IPS DF 6.9 (cell line): ENCODE data around the gene CUEDC2.
A peak's percentile ranks its signal among the peaks of the same experiment; 100 is the strongest.

ENCODE experiments used
- DNase-seq: peaks from one replicate; pipeline ENCODE4 v3.0.0-alpha.2; 2013; ENCODE audit warnings: low read depth, low spot score
- H3K27ac ChIP-seq: one replicate; pipeline ENCODE4 v1.5.1; 2013; ENCODE audit warnings: low read length, control low read depth
- H3K27me3 ChIP-seq: 2 replicates; pipeline ENCODE4 v1.6.1; 2013; ENCODE audit warnings: mild to moderate bottlenecking, low read length; ENCODE audit not compliant: control insufficient read depth, insufficient read depth
- H3K36me3 ChIP-seq: 2 replicates; pipeline ENCODE4 v1.6.1; 2013; ENCODE audit warnings: low read length; ENCODE audit not compliant: control insufficient read depth, insufficient read depth
- H3K4me1 ChIP-seq: 2 replicates; pipeline ENCODE4 v1.6.1; 2013; ENCODE audit warnings: low read length; ENCODE audit not compliant: control insufficient read depth, insufficient read depth
- H3K4me3 ChIP-seq: 2 replicates; pipeline ENCODE4 v1.5.1; 2013; ENCODE audit warnings: mild to moderate bottlenecking, low read length
- H3K9me3 ChIP-seq: 2 replicates; pipeline ENCODE4 v1.6.1; 2013; ENCODE audit warnings: low read length, inconsistent platforms; ENCODE audit not compliant: control insufficient read depth, insufficient read depth
- WGBS: extraction: QIAGEN DNeasy Blood & Tissue Kit; methylation state at CpG from one replicate; pipeline ENCODE4 v1.1.7; 2013; ENCODE audit warnings: mixed read lengths, missing lambda C conversion rate; ENCODE audit not compliant: insufficient read length, insufficient coverage; 5-methylcytosine and 5-hydroxymethylcytosine counted together

The CUEDC2 gene

DNA sequence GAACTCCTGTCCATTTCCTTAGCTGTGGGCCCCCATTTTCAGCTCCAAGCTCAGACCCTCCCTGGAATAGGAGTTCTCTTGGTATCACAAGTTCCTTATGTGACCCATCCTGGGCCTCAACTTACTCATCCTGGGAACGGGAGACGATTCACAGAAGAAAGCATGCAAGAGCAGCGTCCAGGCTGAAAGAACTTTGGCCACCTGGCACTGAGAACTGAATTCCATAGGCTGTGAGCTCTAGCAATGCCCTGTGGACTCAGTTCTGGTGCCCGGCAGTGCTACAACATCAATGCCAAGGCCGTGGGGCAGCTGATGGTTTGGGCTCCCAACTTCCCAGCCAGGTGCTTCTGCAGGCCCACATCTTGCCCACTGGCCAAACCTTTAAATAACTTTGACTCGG lies 3.9 kb upstream of the CUEDC2 start:
- Histone ChIP-seq H3K4me3 (no peak overlapping the region), H3K27ac (no peak overlapping the region), H3K27me3 (peaks cover 24% of the 10 kb centered on the region), H3K36me3 (no peaks in the 10 kb centered on the region), H3K4me1 (peaks cover 2% of the 10 kb centered on the region; the same call in 1 of the 2 replicates), H3K9me3 (no peaks in the 10 kb centered on the region)
- DNase-seq: no peak
- no CpG with 5 or more reads among the region's 6 CpGs for WGBS

DNA sequence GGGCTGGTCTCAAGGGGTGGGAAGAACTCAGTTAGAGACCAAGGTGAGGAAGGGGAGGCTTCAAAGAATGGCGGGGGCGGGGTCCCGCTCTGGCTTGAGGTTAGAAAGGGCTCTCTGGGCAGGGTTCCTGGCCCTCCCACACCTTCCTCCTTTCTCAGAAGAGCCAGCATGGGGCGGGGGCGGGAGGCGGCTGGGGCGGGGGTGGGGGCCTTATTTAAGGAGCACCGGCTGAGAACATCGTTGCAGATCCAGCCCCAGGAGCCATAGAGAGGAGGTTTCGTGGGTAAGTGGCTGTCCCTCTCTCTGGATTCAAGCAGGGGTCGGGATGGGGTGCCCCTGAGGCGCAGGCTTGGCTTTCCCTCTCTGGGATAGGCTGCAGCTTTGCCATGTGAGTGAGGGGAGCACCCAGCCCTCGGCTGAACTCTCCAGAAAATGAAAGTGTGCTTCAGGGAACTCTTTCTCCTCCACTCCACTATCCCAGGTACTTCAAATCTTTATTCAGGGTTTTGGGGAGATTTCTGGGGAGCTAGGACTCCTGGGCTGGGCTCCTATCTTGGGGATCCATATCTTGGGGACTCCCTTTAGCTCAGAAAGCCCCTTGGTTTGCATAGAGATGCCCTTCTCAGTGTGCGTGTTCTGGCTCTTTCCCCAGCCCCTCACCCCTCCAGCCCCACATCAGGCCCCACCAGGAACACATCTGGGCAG lies 3.3 kb upstream of the CUEDC2 start:
- WGBS: no CpG with 5 or more reads among the region's 14 CpGs
- no peaks in the 10 kb centered on the region for H3K36me3 ChIP-seq
- H3K4me1 ChIP-seq: peaks cover 2% of the 10 kb centered on the region; the same call in 1 of the 2 replicates
- DNase-seq: no peak
- H3K4me3 ChIP-seq: no peak overlapping the region
- peaks cover 24% of the 10 kb centered on the region for H3K27me3 ChIP-seq
- no peaks in the 10 kb centered on the region for H3K9me3 ChIP-seq
- H3K27ac ChIP-seq: no peak overlapping the region

DNA sequence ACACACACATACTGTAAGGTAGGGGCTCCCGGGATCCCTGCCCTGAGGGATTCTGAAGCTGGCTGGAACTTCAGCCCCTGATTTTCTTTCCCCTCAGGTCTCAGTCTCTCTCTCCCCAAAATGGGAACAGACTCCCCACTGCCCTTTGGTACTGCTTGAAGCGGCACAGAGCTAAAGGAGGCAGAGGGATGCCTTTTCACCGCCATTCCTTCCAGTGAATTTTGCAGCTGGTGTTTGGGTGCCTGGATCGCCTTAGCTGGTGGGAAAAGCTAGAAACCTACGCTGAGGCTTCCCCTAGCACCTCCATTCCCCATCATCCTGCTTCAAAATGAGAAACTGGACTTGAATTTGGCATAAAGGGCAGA lies 2.7 kb upstream of the CUEDC2 start:
- no peak overlapping the region for H3K27ac ChIP-seq
- no peak for DNase-seq
- WGBS: no CpG with 5 or more reads among the region's 5 CpGs
- H3K4me3 ChIP-seq: no peak overlapping the region
- H3K36me3 ChIP-seq: no peaks in the 10 kb centered on the region
- peaks cover 2% of the 10 kb centered on the region; the same call in 1 of the 2 replicates for H3K4me1 ChIP-seq
- H3K9me3 ChIP-seq: no peaks in the 10 kb centered on the region
- H3K27me3 ChIP-seq: peaks cover 24% of the 10 kb centered on the region

DNA sequence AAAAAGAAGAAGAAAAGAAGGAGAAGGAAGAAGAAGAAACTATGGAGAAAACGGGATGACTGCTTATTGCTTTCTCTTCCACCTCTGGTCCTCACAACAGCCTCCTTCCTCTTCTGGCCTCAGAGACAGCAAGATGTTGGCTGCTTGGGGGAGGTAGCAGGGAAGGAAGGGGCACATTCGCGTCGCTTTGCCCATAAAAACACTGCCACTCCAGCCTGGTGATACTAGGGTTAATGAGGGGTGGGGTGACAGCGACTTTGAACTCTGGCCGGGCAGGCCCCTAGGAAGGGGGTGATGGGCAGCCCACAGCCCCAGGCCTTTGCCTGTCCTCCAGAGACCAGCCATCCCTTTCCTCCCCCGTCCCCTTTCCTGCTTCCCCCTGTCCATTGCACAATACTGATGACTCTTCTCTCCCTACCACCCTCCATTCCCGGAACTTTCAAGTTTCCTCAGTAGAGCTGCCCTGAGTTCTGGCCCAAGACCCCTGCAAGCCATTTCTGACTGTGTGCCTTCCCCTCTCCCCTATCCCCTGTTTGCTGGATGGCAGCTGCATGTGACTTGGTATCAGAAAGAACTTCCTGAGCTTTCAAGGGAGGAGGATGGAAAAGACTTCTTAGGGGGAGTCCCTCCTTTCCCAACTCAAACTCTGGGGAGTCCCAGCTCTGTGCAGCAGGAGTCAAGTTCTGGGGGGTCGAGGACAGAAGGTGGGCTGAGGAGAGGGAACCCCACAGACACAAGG lies 2.2 kb upstream of the CUEDC2 start:
- Histone ChIP-seq H3K4me1 (peaks cover 2% of the 10 kb centered on the region; the same call in 1 of the 2 replicates), H3K36me3 (no peaks in the 10 kb centered on the region), H3K27me3 (peaks cover 24% of the 10 kb centered on the region), H3K27ac (no peak overlapping the region), H3K9me3 (no peaks in the 10 kb centered on the region), H3K4me3 (no peak overlapping the region)
- DNase-seq: no peak
- WGBS: no CpG with 5 or more reads among the region's 9 CpGs

DNA sequence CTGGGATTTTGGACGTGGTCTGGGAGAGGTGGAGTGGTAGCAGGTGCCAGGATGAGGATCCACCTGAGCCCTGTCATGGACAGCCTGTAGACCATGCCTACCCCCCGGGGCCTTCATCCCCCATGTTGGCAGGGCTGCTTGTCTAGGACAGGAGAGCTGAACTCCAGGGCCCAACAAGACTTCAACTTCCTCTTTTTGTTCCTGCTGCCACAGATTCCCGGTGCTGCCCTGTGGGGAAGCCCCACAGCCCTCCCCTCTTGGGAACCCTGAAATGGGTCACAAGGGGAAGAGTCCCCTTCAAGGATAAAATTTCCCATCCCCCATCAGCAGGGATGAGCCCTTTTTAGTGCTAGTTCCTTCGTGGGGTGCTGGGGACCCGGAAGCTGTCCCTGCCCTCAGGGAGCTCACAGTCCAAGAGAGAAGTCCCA lies 1.3 kb upstream of the CUEDC2 start:
- no CpG with 5 or more reads among the region's 5 CpGs for WGBS
- H3K4me3 ChIP-seq: no peak overlapping the region
- no peak for DNase-seq
- peaks cover 24% of the 10 kb centered on the region for H3K27me3 ChIP-seq
- H3K4me1 ChIP-seq: peaks cover 2% of the 10 kb centered on the region; the same call in 1 of the 2 replicates
- H3K9me3 ChIP-seq: no peaks in the 10 kb centered on the region
- no peaks in the 10 kb centered on the region for H3K36me3 ChIP-seq
- no peak overlapping the region for H3K27ac ChIP-seq

DNA sequence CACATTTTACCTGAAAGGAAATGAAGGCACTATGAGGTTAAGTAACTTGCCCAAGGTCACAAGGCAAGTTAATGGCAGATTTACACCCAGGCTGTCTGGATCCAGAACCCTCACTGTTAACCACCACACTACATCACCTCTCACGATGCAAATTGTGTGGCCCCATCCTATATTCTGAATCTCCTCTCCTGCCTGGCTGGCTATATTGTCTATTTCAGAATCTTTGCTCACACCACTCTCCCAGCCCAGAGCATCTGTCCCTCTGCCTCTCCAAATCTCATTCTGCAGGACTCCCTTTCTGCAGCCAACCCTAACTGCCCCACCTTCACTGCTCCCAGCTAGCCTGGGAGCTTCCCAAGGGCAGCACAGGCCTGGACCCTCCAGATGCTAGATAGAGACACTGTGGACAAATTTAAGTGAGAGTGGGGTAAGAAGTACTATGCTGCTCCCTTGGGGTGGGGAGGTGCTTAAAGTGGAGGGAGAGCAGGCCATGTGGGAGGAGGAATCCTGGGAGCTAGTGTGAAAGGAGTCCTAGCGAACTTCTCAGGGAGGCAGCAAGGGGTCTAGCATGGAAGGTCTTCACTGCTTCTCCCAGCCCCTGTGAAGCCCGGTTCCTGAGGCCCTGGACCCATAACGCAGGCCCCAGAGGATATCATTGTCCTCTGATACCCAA lies 786 bp downstream of the CUEDC2 start:
- no peak for DNase-seq
- Histone ChIP-seq H3K27ac (no peak overlapping the region), H3K36me3 (no peaks in the 10 kb centered on the region), H3K9me3 (no peaks in the 10 kb centered on the region), H3K4me1 (peaks cover 2% of the 10 kb centered on the region; the same call in 1 of the 2 replicates), H3K4me3 (peak overlapping the region; percentile 57; the same call in 1 of the 2 replicates), H3K27me3 (peaks cover 24% of the 10 kb centered on the region)
- WGBS: no CpG with 5 or more reads among the region's 4 CpGs

- Histone ChIP-seq H3K27ac (no peak overlapping the region), H3K9me3 (no peaks in the 10 kb centered on the region), H3K27me3 (peaks cover 11% of the 10 kb centered on the region), H3K4me3 (no peak overlapping the region), H3K36me3 (no peaks in the 10 kb centered on the region), H3K4me1 (no peaks in the 10 kb centered on the region)
- DNase-seq: no peak
- WGBS: no CpG with 5 or more reads among the region's 8 CpGs
Measured at GRCh38 chr10:102429468-102429867, 2.9 kb downstream of the CUEDC2 start.

DNA sequence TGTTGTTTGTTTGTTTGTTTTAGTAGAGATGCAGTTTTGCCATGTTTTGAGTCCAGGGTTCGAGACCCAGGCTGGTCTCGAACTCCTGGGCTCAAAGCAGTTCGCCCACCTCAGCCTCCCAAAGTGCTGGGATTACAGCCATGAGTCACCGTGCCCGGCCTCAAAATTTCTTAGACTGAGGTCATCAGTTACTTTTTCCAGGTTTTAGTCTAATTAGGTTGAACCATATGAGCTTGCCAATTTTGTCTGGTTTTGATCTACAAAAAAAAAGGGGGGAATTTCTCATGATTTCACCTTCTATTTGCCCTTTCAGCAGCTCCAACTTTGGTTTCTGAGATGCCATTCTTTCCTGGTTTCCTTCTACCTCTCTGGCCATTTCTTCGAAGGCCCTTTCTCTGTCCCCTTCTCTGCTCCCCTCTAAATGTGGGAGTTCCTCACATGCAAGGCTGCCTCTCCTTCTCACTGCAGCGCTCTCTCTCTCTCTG lies 5.5 kb downstream of the CUEDC2 start:
- Histone ChIP-seq H3K36me3 (peaks cover 5% of the 10 kb centered on the region), H3K9me3 (no peaks in the 10 kb centered on the region), H3K4me1 (peaks cover 3% of the 10 kb centered on the region; the same call in 1 of the 2 replicates), H3K4me3 (no peak overlapping the region), H3K27ac (no peak overlapping the region), H3K27me3 (no peaks in the 10 kb centered on the region)
- WGBS: no CpG with 5 or more reads among the region's 7 CpGs
- DNase-seq: no peak

- no CpG with 5 or more reads among the region's 1 CpG for WGBS
- Histone ChIP-seq H3K27ac (no peak overlapping the region), H3K27me3 (no peaks in the 10 kb centered on the region), H3K4me1 (peaks cover 3% of the 10 kb centered on the region; the same call in 1 of the 2 replicates), H3K36me3 (peaks cover 5% of the 10 kb centered on the region), H3K9me3 (no peaks in the 10 kb centered on the region), H3K4me3 (no peak overlapping the region)
- no peak for DNase-seq
Measured at GRCh38 chr10:102425444-102425843, 6.9 kb downstream of the CUEDC2 start.

DNA sequence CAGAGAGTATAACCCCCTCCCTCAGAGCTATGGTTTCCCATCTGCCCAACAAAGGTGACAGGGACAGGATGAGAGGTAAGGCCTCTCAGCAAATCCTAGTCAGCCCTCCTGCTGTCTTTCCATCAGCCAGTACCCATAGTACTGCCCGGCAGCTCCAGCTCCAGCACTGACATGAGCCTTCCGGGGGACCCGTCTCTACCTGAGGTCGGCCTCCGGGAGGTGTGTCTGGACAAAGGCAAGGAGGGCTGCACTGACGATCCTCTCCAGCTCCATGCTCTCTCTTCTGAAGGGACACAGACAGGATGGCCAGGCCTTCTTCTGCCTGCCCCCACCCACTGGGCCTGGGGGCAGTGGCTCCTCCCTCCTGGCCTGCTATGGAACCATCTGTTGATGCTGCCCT lies 7.5 kb downstream of the CUEDC2 start:
- H3K9me3 ChIP-seq: no peaks in the 10 kb centered on the region
- H3K4me1 ChIP-seq: peaks cover 3% of the 10 kb centered on the region; the same call in 1 of the 2 replicates
- peaks cover 5% of the 10 kb centered on the region for H3K36me3 ChIP-seq
- no CpG with 5 or more reads among the region's 6 CpGs for WGBS
- H3K27ac ChIP-seq: no peak overlapping the region
- DNase-seq: no peak
- no peak overlapping the region for H3K4me3 ChIP-seq
- no peaks in the 10 kb centered on the region for H3K27me3 ChIP-seq
